Measurements from ENCODE around the gene MICAL3. TPM values are rescaled to one million over a fixed set of nuclear protein-coding genes. Genes with fewer than 3 reads are reported as not detected.

Gene MICAL3
- total and polyA plus RNA-seq, 9 of the 15 experiments (the other 6 are each of a cell fraction or from before 2014, with no cell fraction given) = 0.53 to 32.1 (median 12.3) TPM

DNA sequence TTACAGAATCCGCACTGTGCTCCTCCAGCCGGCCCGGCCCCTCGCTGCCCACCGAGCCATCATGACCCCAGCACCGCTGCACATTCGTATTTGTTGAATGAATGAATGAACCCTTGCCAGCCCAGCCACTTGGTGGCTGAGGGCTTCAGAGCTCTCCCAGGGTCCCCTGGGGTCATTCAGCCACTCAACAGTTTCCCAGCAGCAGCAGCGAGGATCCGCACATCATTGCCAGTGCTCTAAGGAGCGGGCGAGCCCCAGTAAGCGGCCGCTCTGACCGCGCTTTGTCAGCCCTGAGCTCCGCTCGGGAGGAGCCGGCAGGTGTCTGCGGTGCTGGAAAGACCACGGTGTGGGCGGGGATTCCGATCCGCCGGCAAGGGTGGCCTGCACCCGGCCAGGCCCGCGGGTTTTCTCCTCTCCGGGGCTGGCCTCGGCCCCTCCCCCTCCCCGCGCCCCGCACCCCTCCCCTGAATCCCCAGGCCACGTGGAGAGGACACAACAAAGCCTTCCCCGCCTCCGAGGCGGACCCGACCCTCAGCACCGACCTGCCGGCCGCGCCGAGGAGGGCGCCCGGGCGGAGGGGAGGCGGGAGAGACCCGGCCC is 250.7 kb downstream of the MICAL3 start:
- DNase-seq (ENCODE audit: extremely low read depth in 1 of 4, low spot score in 3 of 4) (peak; percentile 72 to 88 (median 83)), FAIRE-seq (no peak), ATAC-seq (peak; percentile 81)
- H3K27me3 ChIP-seq (ENCODE audit: control insufficient read depth in 2 of 2, insufficient read depth in 2 of 2, low read length in 2 of 2) = no peaks in the 10 kb centered on the region
- ChIA-PET CTCF (ENCODE audit: low intra/inter-chr PET ratio) (no interaction called here), POLR2A (interaction anchor here (0.5 to 7.0 kb wide), 13 partner anchors 8 to 332 kb away, joined by 3 to 54 read pairs (median 4); no protein-coding TSS in a partner anchor)
- H3K4me2 ChIP-seq (ENCODE audit: insufficient read depth, low read length) = peak overlapping the region; percentile 82
- no peaks in the 10 kb centered on the region for H3K9me1 ChIP-seq (ENCODE audit: control insufficient read depth, insufficient read depth, low read length)
- peaks cover 15% of the 10 kb centered on the region; the same call in 2 of the 3 replicates for H3K36me3 ChIP-seq (ENCODE audit: control insufficient read depth, insufficient read depth, low read length)
- peak overlapping the region; percentile 76 for H3K4me3 ChIP-seq
- no TSS peak for BruUV-seq (replicated peaks)
- peak overlapping the region; percentile 89 for H2AFZ ChIP-seq (ENCODE audit: low read depth, low read length)
- 2% methylated on average over 37 of the region's 47 CpGs for WGBS (ENCODE audit: insufficient coverage, low coverage, missing lambda C conversion rate)
- H3K9me3 ChIP-seq (replicated peaks; ENCODE audit: control insufficient read depth, insufficient read depth, low read depth, low read length) = no peaks in the 10 kb centered on the region
- in situ Hi-C loops (cut with MboI) = no loop called here
- H3K4me1 ChIP-seq (replicated peaks in 1 of 2; ENCODE audit: control insufficient read depth in 2 of 2, insufficient read depth in 2 of 2, low read length in 2 of 2) = peaks cover 19 to 74% of the 10 kb centered on the region in 2 experiments
- peaks cover 42% of the 10 kb centered on the region for H4K20me1 ChIP-seq (replicated peaks; ENCODE audit: control insufficient read depth, insufficient read depth, low read length)
- intact Hi-C loops (cut with micrococcal nuclease) = loop anchor here (10.0 kb wide), 1 partner anchor 291 kb away; no protein-coding TSS in a partner anchor
- peak overlapping the region; percentile 69 to 92 for H3K9ac ChIP-seq (ENCODE audit: insufficient read depth in 1 of 2, low read depth in 2 of 2, low read length in 2 of 2)
- peak overlapping the region; percentile 81; the same call in 2 of the 3 replicates for H3K27ac ChIP-seq (ENCODE audit: extremely low read depth, low read depth, low read length)
- H3K79me2 ChIP-seq (ENCODE audit: control insufficient read depth, insufficient read depth, low read length) = peaks cover 49% of the 10 kb centered on the region
- TF ChIP-seq MXI1 (IDR thresholded peaks at IDR 0.05; ENCODE audit: low read depth, low read length) = 0 out of 2 replicates have a peak, but pooled peaks have one; percentile 36
- TF ChIP-seq PCBP1 (IDR thresholded peaks at IDR 0.05; ENCODE audit: low read depth, low read length, poor library complexity, severe bottlenecking) = peak; percentile 80
- no peak for TF ChIP-seq ATF7 (IDR thresholded peaks at IDR 0.05)
- TF ChIP-seq TAF1 (IDR thresholded peaks at IDR 0.05; ENCODE audit: control insufficient read depth, extremely low read depth, insufficient read depth, low read length, severe bottlenecking) = peak; percentile 32
- no peak for TF ChIP-seq ZNF699 (CRISPR knock-in tag; IDR thresholded peaks at IDR 0.05; ENCODE audit: insufficient replicate concordance)
- TF ChIP-seq KDM2B (CRISPR knock-in tag; IDR thresholded peaks at IDR 0.05) = peak; percentile 45; the same call in 1 of the 2 replicates
- 0 out of 2 replicates have a peak, but pooled peaks have one; percentile 17 for TF ChIP-seq ZNF263 (CRISPR knock-in tag; IDR thresholded peaks at IDR 0.05; ENCODE audit: borderline replicate concordance)
- TF ChIP-seq HMG20A (CRISPR knock-in tag; conservative IDR thresholded peaks at IDR 0.05) = no peak
- TF ChIP-seq CTCFL (IDR thresholded peaks at IDR 0.05; ENCODE audit: borderline replicate concordance, insufficient read depth, low read depth, low read length, poor library complexity, severe bottlenecking) = no peak
- TF ChIP-seq, protein P1, sequence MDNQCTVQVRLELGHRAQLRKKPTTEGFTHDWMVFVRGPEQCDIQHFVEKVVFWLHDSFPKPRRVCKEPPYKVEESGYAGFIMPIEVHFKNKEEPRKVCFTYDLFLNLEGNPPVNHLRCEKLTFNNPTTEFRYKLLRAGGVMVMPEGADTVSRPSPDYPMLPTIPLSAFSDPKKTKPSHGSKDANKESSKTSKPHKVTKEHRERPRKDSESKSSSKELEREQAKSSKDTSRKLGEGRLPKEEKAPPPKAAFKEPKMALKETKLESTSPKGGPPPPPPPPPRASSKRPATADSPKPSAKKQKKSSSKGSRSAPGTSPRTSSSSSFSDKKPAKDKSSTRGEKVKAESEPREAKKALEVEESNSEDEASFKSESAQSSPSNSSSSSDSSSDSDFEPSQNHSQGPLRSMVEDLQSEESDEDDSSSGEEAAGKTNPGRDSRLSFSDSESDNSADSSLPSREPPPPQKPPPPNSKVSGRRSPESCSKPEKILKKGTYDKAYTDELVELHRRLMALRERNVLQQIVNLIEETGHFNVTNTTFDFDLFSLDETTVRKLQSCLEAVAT (IDR thresholded peaks at IDR 0.05) = 0 out of 4 replicates have a peak, but pooled peaks of 1 of the 2 experiments have one; percentile 4
- 0 out of 2 replicates have a peak, but pooled peaks have one; percentile 10 for TF ChIP-seq CBFB (CRISPR knock-in tag; IDR thresholded peaks at IDR 0.05)
- TF ChIP-seq CREB1 (IDR thresholded peaks at IDR 0.05) = no peak
- TF ChIP-seq CREB1 (CRISPR knock-in tag; IDR thresholded peaks at IDR 0.05) = no peak
- 0 out of 2 replicates have a peak, but pooled peaks have one; percentile 17 for TF ChIP-seq USF2 (CRISPR knock-in tag; IDR thresholded peaks at IDR 0.05)
- peak; percentile 41 for TF ChIP-seq HMGN3 (IDR thresholded peaks at IDR 0.05; ENCODE audit: borderline replicate concordance, extremely low read depth, insufficient read length, low read depth, low read length)
- TF ChIP-seq MYC (IDR thresholded peaks at IDR 0.05; ENCODE audit: low read depth, low read length) = peak; percentile 82
- TF ChIP-seq MYC (CRISPR knock-in tag; IDR thresholded peaks at IDR 0.05; ENCODE audit: borderline replicate concordance, low read depth) = no peak

Measured in K562 (cell line).